ENCODE results near the gene PHOX2A.

- no peak for TF ChIP-seq POLR2AphosphoS5 (IDR thresholded peaks at IDR 0.05; ENCODE audit: low read depth)
- no peak for TF ChIP-seq CTCF (IDR thresholded peaks at IDR 0.05; ENCODE audit: insufficient read depth, low read length)
Measured at GRCh38 chr11:72287293-72287692, 43.3 kb upstream of the PHOX2A start.
